Stimulated activated CD8-positive, alpha-beta memory T cell treated with anti-CD3 and anti-CD28 coated beads, Interleukin-12 subunit alpha, Interleukin-12 subunit beta, amount 100 ng/mL, for 24 hours (primary cell): ENCODE results near the gene CMC1.
"Not testable (repeated sequence)": the region's sequence is repeated elsewhere in the genome, so short reads cannot be mapped to it uniquely, and the experiment has no call there.

Experiments used
- DNase-seq: peaks from one replicate; pipeline ENCODE4 v3.0.0-alpha.2; 2020; ENCODE audit errors: extremely low read depth

Gene CMC1

DNA sequence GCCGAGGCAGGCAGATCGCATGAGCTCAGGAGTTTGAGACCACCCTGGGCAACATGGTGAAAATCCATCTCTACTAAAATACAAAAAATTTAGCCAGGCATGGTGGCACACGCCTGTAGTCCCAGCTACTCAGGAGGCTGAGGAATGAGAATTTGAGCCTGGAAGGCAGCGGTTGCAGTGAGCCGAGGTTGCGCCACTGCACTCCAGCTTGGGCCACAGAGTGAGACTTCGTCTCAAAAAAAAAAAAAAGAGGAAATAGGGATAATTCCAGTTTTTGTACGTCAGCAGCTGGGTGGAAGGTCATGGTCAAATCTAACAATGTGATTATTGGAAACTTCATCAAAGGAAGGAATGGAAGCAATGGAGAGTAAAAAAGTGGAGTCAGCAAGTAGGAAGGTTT lies 3.1 kb downstream of the CMC1 start:
- DNase-seq = no peak

DNA sequence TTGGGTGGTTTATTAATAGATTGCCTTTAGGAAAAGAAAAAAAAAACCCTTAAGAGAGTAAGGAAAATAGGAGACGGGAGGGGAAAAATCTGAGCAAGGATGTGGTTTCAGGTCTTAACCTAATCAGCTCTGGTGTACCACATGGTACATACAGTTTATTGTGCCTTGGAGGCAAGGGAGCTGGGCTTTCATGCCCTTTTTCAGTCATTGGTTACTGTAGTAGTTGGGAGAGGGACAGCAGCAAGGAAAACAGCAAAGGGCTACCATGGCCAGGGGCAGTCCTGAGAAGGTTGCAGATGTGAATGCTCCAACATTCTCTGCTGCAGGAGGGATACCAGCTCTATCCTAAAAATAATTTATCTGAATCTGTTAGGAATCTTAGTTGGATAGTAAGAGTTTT lies 5.9 kb downstream of the CMC1 start:
- DNase-seq = no peak

DNA sequence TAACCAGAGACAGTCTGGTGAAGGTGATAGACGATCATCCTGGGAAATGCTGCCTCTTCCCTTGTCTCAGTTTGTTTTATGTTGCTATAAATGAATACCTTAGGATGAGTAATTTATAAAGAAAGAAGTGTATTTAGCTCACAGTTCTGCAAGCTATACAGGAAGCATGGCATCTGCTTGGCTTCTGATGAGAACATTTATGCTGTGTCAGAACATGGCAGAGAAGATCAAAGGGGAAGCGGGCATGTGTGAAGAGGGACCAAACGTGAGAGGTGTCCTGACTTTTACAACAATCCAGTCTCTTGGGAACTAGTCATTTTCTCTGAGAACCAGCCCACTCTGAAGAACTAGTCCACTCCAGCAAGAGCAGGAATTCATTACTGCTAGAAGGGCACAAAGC lies 9.6 kb downstream of the CMC1 start:
- DNase-seq = no peak

DNA sequence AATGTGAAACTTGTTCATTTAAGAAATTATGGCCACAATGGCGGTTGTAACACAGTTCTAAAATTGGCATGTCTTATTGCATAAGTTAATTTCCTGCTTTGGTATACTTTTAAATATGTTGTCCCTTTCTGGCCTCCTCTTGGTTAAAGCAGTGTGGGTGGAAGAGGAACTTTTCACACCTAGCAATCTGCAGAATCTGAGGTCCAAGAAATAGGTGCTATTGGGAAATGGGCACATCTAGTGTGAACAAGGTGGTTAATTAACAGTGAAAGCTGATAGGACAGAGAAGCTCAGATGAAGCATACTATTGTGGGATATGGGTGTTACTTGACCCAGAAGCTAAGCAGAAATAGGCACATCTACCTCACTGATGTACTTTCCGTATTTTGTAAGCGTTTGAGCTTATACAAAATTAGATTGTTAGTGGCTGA lies 10.6 kb downstream of the CMC1 start:
- DNase-seq = no peak

GRCh38 chr3:28253040-28253715 lies 11.8 kb downstream of the CMC1 start:
- no peak for DNase-seq

DNA sequence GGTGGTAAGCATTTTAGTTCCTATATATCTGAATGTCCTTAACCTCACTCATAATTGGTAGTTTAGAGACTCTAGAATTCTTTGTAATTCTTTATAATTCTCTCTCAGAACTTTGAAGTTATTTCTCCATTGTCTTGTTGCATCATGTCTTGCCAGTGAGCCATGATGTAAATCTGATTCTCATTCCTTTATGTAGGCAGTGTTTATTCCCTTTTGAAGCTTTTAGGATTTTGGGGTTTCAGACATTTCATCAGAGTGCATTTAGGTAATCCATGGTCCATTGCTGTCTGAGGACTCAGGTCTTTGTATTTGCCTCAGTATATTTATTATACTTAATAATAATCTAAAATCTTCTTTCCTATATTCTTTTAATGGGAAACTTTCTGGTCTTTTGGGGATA lies 20.6 kb downstream of the CMC1 start:
- DNase-seq = no peak

DNA sequence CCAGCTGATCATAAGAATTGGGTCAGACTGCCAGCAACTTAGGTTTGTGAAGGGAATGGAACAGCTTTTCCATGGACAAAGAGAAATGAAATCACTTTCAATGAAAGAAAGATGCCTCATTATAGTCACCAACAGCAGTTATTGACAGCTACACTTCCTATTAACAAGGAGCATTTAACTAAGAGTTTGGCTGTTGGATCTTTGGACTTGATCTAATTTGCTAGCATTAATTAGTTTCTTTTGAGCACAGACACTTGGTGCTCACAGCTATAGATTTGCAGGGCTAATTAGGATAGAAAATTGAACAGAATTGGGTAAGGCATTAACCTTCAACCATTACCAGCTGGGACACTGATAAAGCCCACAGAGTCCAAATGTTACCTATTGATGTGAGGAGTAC lies 24.2 kb downstream of the CMC1 start:
- DNase-seq = no peak

DNA sequence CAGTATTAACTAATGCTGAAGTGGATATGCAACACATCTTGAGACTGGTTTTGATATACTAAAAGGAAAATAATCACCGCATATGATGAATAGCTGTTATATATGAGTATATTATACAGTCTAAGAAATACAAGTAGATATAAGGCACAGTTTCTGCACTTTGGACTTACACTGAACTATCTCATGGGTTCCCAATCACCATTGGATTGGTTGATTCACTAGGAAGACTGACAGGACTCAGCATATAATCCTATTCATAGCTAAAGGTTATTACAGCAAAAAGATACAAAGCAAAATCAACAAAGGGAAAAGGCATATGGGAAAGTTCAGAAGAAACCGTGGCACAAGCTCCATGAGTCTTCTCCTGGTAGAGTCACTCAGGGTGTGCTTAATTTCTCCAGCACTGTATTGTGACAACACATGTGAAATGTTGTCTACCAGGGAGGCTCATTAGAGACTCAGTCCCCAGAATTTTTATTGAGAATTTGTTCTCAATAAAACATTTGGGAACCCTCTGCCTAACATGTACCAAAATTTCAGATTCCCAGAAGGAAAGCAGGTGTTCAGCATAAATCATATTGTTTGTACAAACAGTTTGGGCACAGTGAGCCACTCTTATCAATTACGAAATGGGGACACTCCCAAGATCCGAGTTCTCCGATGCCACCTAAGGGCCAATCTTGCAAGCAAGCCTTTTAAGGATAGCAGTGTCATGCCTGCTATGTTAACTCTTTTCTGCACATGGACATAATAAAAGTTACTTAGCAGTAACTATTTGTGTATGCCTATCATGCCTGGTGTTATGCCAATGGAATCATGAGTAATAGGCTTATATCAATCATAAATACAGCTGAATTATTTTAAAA lies 26.8 kb downstream of the CMC1 start:
- DNase-seq = no peak

GRCh38 chr3:28268989-28269388 lies 27.6 kb downstream of the CMC1 start:
- DNase-seq = no peak

- DNase-seq = not testable (repeated sequence)
Measured at GRCh38 chr3:28269884-28270283, 28.5 kb downstream of the CMC1 start.

DNA sequence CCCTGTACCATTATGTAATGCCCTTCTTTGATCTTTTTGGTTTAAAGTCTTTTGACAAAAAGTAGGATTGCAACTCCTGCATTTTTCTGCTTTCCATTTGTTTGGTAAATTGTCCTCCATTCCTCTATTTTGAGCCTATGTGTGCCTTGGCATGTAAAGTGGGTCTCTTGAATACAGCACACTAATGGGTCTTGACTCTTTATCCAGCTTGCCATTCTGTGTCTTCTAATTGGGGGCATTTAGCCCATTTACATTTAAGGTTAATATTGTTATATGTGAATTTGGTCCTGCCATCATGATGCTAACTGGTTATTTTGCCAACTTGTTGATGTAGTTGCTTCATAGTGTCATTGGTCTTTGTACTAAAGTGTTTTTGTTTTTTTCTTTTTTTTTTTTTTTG lies 32.4 kb downstream of the CMC1 start:
- no peak for DNase-seq

DNA sequence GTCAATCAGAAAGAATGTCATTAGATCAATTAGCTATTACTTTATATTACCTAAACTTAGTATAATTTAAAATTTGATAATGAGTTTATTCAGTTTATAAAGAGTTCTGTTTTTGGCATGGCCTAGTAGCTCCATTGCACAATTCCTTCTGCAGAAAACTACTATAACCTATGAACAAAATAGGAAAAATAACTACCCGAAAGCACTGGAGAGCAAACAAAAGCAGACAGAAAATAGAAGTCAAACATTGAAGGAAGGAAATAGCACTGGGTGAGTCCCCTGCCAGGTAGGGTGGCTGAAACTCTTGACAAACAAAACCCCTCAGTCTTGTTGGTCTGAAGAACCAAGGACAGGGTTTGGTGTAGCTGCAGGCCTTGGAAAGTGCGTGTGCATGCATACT lies 37.5 kb downstream of the CMC1 start:
- no peak for DNase-seq

- no peak for DNase-seq
Measured at GRCh38 chr3:28279770-28280169, 38.4 kb downstream of the CMC1 start.

GRCh38 chr3:28280781-28281180 lies 39.4 kb downstream of the CMC1 start:
- no peak for DNase-seq

GRCh38 chr3:28286595-28286994 lies 45.2 kb downstream of the CMC1 start:
- DNase-seq = no peak

DNA sequence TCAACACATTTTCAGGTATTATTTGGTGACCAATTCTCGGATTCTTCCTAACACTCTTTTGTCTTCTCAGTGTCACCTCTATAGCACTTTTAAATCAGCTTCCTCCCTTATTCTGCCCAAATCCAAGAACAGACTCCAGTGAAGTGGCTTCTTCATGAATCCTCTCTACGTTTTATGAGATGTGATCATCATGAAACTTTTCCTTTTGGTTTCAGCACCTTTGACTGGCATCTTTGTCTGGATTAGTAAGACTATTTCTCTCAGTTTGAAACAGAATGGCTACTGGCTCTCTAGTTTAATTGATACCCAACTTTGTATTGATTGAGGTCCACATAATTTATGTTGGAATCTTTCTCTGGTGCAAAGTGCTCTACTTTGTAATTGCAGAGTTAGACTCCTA lies 45.6 kb downstream of the CMC1 start:
- no peak for DNase-seq

DNA sequence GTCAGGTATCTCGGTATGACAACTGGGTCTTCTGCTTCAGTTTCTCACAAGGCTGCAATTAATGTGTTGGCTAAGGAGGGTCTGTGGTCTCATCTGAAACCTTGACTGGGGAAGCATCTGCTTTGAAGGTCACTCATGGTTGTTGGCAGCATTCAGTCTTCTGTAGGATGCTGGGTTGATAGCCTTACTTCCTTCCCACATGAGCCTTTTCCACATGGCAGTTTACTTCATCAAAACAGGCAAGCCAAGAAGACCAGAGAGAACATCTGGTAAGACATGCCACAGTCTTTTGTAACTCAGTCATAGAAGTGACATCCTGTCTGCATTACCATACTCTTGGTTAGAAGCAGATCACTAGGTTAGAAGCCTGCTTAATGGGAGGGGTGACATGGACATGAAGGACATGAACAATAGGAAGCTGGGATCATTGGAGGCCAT lies 49.5 kb downstream of the CMC1 start:
- no peak for DNase-seq

DNA sequence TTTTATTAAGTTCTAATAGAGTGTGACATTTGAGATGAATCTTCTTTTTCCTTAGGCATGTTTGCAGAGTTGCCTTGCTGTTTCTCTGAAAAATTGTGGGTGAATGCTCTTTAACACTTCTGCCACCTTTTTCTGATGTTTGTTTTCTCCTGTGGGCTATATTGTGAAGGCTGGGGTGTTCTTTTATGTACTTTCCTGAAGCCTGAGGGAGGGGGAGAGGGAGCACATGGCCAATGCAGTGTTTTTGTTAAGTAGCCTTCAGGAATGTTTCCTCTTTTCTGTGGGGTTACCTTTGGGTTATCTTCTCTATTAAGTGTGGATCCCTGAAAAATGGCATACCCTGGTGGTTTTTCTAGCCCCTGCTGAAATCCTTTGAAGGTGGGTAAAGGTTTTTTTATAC lies 50.2 kb downstream of the CMC1 start:
- no peak for DNase-seq

DNA sequence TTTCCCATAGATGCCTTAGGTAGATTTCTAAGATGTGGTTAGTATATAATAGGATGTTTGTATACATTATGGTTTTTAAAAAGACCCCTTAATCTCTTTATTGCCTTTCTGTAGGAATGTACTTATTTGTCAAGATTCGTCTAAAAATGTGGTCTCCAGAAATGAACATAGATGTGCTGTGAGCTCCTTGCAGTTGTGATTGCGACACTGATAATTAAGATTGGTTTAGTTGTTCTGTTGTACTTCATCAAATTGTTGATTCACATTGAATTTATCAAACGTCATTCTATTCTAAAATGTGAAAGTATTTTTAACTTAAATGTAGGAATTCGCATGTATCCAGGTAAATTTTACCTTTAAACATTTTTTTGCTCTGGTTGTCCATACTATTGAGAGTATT lies 51.2 kb downstream of the CMC1 start:
- no peak for DNase-seq

DNA sequence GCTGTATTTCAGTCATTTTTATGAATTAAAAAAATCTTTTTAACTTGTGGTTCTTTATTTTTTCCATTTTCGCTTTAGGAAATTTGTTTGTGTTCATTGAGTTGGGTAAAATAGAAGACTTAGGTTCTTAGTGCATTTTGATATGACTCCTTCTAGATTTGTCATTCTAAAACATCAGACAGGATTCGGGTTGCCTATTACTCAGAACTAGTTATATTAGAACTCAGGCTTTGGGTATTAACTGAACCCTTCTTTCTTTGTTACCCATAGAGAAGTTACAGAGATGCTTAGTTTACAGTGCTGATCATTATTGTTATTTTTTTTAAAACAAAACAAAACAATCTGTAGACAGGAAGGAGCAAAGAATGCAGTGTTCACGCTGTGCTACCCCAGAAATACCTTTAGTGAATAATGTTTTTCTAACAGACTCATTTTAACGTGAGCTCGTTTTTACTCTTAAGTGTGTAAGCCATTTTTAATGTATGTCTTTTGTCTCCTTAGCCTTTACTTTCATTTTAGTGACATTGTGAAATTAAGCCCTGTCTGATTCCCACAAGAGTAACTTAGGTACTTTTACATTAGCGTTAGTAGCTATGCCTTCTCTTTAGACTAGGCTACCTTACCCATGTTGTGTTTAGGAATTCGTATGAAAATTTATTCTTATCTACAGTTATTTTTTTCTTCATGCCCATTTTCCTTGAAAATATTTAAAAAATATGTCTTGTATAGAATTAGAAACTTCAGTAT lies 53.4 kb downstream of the CMC1 start:
- DNase-seq = no peak

DNA sequence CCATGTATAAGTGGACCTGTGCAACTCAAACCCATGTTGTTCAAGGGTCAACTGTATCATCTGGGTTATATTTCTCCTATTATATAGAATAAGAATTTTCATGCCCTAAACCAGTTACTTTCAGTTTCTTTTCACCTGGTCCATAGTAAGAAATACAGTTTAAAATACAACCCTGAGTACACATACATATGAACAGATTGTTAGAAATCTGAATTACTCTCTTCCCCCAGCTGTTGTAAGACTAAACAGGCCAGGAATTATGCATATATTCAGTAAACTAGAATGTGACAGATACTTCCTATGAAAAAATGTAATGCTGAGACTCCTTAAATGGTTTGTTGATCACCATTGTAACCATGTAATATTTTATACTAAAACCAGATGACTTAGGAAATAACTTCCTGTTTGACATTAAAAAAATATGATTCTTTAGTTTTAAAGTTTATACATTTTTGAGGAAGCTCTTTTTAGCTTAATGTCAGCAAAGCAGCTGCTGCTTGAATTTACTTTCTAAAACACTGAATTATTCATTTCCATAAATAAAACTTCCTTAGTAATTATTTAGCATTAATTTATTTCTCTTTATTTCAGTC lies 54.6 kb downstream of the CMC1 start:
- DNase-seq = no peak

DNA sequence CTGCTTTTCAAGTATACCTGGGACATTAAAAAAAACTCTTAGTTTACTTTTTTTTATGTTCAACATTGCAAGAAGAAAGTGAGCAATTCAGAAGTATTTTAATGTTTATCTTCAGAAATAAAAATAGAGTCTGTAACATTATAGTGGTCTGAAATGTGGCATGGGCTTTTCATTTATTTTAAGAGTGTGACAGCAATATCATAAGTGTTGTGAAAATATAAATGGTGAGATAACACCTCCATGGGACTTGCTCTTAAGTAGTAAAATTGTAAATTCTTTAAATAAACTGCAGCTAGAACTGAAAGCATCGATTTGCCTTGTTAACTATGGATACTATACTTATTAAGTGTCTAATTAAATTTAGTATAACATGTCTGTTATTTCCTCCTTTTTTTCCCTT lies 58.3 kb downstream of the CMC1 start:
- DNase-seq = no peak
